Left ventricle myocardium inferior (tissue), 1 donor: ENCODE results near the gene SARS1. TPM values are rescaled to one million over a fixed set of nuclear protein-coding genes. Genes with fewer than 3 reads are reported as not detected.

Experiments used
- DNase-seq: peaks from one replicate; pipeline ENCODE4 v3.0.0-alpha.2; 2020
- H3K27ac ChIP-seq: fragments of 200-600 bp; replicated peaks from 2 replicates; pipeline ENCODE4 v1.8.0; 2021
- H3K27me3 ChIP-seq: fragments of 200-600 bp; 2 replicates; pipeline ENCODE4 v1.8.0; 2021; ENCODE audit warnings: low read depth
- H3K36me3 ChIP-seq: fragments of 200-600 bp; 2 replicates; pipeline ENCODE4 v1.8.0; 2021
- H3K4me1 ChIP-seq: fragments of 200-600 bp; 2 replicates; pipeline ENCODE4 v1.8.0; 2021
- H3K4me3 ChIP-seq: fragments of 200-600 bp; 2 replicates; pipeline ENCODE4 v1.8.0; 2021; ENCODE audit warnings: mild to moderate bottlenecking, moderate library complexity
- H3K9me3 ChIP-seq: fragments of 200-600 bp; replicated peaks from 2 replicates; pipeline ENCODE4 v1.8.0; 2021
- intact Hi-C: fragments of 100-400 bp; cut with micrococcal nuclease; formaldehyde crosslinking; loops from one replicate; pipeline ENCODE4 v1.11.0; 2022
- total RNA-seq: library from RNA; stranded (reverse); fragmentation: NEBNext Ultra II Directional; extraction: Animal tissue kit (Norgen Biotek cat#: 25700); gene quantifications from one replicate; pipeline ENCODE4 v1.2.1, GENCODE V29; 2021
- TF ChIP-seq, protein P1 (sequence below): fragments of 200-600 bp; IDR thresholded peaks from 2 replicates; pipeline ENCODE4 v1.8.0; 2021; ENCODE audit warnings: antibody characterized with exemption, mild to moderate bottlenecking, borderline replicate concordance
- donor health status: DM: no; HTN: yes; CAD: no; lungs with severe emphysema.

The SARS1 gene
- total RNA-seq, 1 donor from 2014 or later, result 92.0 TPM

DNA sequence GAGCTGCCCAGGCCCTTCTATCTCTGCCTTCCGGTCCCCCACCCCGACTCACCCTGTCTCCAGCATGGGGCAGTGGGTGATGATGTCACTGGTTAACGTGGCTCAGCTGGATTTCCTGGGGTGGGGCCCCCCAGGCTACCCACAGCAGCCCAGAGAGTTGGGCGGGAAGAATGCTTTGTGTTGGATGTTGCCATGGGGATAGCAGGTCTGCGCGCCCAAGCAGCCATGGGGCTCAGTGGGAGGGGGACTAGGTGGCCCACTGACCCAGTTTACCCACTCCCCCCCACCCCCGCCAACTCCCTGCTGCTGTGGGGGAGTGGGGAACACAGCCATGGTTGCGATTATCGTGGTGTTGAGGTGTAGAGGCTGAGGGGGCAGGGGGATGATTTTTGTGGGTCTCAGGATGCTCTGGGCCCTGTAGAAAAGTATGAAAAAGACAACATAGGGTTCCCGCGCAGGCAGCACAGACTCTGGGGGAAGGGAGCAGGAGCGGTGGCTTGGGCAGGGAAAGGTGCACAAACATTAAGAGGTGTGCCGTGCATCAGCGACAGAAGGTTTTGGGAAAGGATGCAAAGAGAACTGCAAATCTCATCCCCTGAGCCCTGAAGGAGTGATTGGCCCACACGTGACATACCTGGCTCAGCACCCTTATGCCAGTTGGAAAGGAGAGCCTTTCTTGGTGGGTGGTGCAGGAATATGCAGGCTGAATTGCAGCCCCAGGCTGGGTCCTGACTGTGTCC, 44.1 kb downstream of the SARS1 start:
- Histone ChIP-seq H3K4me1 (peaks cover 23% of the 10 kb centered on the region), H3K9me3 (no peaks in the 10 kb centered on the region), H3K4me3 (no peak overlapping the region), H3K36me3 (no peaks in the 10 kb centered on the region), H3K27me3 (no peaks in the 10 kb centered on the region), H3K27ac (no peak overlapping the region)
- no peak for DNase-seq
- TF ChIP-seq, protein P1, sequence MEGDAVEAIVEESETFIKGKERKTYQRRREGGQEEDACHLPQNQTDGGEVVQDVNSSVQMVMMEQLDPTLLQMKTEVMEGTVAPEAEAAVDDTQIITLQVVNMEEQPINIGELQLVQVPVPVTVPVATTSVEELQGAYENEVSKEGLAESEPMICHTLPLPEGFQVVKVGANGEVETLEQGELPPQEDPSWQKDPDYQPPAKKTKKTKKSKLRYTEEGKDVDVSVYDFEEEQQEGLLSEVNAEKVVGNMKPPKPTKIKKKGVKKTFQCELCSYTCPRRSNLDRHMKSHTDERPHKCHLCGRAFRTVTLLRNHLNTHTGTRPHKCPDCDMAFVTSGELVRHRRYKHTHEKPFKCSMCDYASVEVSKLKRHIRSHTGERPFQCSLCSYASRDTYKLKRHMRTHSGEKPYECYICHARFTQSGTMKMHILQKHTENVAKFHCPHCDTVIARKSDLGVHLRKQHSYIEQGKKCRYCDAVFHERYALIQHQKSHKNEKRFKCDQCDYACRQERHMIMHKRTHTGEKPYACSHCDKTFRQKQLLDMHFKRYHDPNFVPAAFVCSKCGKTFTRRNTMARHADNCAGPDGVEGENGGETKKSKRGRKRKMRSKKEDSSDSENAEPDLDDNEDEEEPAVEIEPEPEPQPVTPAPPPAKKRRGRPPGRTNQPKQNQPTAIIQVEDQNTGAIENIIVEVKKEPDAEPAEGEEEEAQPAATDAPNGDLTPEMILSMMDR, result no peak
- intact Hi-C loops, result no loop called here

DNA sequence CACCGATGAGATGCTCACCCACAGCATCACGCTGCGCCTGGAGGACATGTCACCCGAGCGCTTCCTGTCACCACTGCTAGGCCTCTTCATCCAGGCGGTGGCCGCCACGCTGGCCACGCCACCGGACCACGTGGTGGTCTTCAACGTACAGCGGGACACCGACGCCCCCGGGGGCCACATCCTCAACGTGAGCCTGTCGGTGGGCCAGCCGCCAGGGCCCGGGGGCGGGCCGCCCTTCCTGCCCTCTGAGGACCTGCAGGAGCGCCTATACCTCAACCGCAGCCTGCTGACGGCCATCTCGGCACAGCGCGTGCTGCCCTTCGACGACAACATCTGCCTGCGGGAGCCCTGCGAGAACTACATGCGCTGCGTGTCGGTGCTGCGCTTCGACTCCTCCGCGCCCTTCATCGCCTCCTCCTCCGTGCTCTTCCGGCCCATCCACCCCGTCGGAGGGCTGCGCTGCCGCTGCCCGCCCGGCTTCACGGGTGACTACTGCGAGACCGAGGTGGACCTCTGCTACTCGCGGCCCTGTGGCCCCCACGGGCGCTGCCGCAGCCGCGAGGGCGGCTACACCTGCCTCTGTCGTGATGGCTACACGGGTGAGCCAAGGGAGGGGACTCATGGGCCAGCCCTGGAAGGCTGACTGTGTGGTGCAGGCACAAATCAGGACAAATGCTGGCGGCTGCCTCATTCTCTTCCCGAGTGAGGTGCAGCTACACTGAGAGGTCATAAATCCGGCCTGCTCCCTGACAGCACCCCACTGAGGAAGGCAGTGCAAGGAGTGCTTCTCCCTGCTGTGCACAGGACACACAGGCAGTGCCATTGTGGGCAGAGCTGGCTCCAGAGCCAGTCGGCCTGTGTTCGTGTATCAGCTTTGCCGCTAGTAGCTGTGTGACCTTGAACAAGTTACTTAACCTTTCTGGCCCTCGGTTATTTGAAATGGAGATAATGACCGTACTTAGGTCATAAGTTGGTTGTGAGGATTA, 45.1 kb downstream of the SARS1 start:
- no peaks in the 10 kb centered on the region for H3K27me3 ChIP-seq
- H3K9me3 ChIP-seq, result no peaks in the 10 kb centered on the region
- intact Hi-C loops, result no loop called here
- no peak for DNase-seq
- H3K36me3 ChIP-seq, result no peaks in the 10 kb centered on the region
- H3K4me3 ChIP-seq, result no peak overlapping the region
- H3K27ac ChIP-seq, result no peak overlapping the region
- TF ChIP-seq, protein P1, result no peak
- peaks cover 22% of the 10 kb centered on the region for H3K4me1 ChIP-seq

DNA sequence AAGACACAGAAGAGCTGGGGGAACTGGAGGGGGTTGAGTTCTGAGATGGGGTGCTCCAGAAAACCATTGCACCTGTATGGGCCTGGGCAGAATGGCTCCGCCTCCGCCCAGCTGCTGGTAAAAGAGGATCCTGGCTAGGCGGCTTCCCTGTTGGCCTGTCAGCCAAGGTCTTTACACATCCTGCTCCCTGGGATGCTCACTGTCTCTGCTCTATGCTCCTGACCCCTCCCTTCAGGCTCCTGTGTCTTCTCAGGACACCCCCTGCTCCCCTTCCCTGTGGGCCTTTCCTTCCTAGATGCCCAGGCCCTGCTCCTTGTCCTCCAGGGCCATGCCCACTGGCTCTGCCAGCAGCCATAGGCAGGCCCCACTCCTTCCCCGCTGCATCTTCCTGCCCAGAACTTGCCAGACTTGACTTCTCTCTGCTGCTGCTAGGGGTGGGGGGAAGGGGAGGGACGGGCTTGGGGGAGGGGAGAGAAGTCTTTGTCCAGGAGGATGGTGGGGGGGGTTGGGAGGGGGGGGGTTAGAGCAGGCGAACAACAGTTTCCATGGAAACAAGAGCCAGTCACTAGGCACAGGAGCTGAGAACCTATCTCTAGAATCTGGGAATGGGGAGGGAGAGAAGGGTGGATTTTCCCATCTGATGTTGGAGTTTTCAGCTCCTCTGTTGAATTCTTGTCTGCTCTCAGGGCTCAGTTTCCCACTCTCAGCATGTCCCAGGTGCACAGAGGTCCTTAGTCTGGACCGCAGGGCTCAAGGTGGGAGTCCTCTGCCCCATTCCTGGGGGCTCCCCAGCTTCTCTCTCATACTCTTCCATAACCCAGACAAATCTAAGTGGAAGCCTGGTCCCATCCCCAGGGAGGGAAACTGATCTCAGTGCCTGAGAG, 46.2 kb downstream of the SARS1 start:
- Histone ChIP-seq H3K9me3 (no peaks in the 10 kb centered on the region), H3K27me3 (no peaks in the 10 kb centered on the region), H3K36me3 (no peaks in the 10 kb centered on the region), H3K4me3 (no peak overlapping the region), H3K4me1 (peaks cover 13% of the 10 kb centered on the region), H3K27ac (no peak overlapping the region)
- TF ChIP-seq, protein P1, result no peak
- no peak for DNase-seq
- intact Hi-C loops, result no loop called here

DNA sequence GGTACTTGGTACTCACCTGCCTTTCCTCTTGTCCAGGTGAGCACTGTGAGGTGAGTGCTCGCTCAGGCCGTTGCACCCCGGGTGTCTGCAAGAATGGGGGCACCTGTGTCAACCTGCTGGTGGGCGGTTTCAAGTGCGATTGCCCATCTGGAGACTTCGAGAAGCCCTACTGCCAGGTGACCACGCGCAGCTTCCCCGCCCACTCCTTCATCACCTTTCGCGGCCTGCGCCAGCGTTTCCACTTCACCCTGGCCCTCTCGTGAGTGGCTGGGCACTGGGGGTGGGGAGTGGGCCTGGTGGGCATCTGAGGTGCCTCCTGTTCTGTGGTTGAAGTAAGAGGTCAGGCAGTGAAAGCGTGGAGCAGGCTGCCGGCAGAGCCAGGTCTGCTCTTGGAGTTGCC, 47.3 kb downstream of the SARS1 start:
- DNase-seq, result no peak
- intact Hi-C loops, result no loop called here

More for the DNA sequence above, 47.3 kb downstream of the SARS1 start:
- no peak overlapping the region for H3K27ac ChIP-seq
- H3K27me3 ChIP-seq, result no peaks in the 10 kb centered on the region
- no peaks in the 10 kb centered on the region for H3K9me3 ChIP-seq
- no peak overlapping the region for H3K4me3 ChIP-seq
- H3K4me1 ChIP-seq, result peaks cover 7% of the 10 kb centered on the region
- H3K36me3 ChIP-seq, result no peaks in the 10 kb centered on the region
- TF ChIP-seq, protein P1, result no peak
